Left ventricle myocardium inferior (tissue), 1 donor: Measurements from ENCODE around the gene RTEL1. TPM values are rescaled to one million over a fixed set of nuclear protein-coding genes. Genes with fewer than 3 reads are reported as not detected.
A peak's percentile ranks its signal among the peaks of the same experiment; 100 is the strongest.

Source experiments
- DNase-seq: peaks from one replicate; pipeline ENCODE4 v3.0.0-alpha.2; 2020
- H3K27ac ChIP-seq: fragments of 200-600 bp; replicated peaks from 2 replicates; pipeline ENCODE4 v1.8.0; 2021
- H3K27me3 ChIP-seq: fragments of 200-600 bp; 2 replicates; pipeline ENCODE4 v1.8.0; 2021; ENCODE audit warnings: low read depth
- H3K36me3 ChIP-seq: fragments of 200-600 bp; 2 replicates; pipeline ENCODE4 v1.8.0; 2021
- H3K4me1 ChIP-seq: fragments of 200-600 bp; 2 replicates; pipeline ENCODE4 v1.8.0; 2021
- H3K4me3 ChIP-seq: fragments of 200-600 bp; 2 replicates; pipeline ENCODE4 v1.8.0; 2021; ENCODE audit warnings: mild to moderate bottlenecking, moderate library complexity
- H3K9me3 ChIP-seq: fragments of 200-600 bp; replicated peaks from 2 replicates; pipeline ENCODE4 v1.8.0; 2021
- intact Hi-C: fragments of 100-400 bp; cut with micrococcal nuclease; formaldehyde crosslinking; loops from one replicate; pipeline ENCODE4 v1.11.0; 2022
- total RNA-seq: library from RNA; stranded (reverse); fragmentation: NEBNext Ultra II Directional; extraction: Animal tissue kit (Norgen Biotek cat#: 25700); gene quantifications from one replicate; pipeline ENCODE4 v1.2.1, GENCODE V29; 2021
- TF ChIP-seq, protein P1 (sequence below): fragments of 200-600 bp; IDR thresholded peaks from 2 replicates; pipeline ENCODE4 v1.8.0; 2021; ENCODE audit warnings: antibody characterized with exemption, mild to moderate bottlenecking, borderline replicate concordance
- donor health status: DM: no; HTN: yes; CAD: no; lungs with severe emphysema.

Gene RTEL1
- total RNA-seq, 1 donor from 2014 or later = 9.6 TPM

DNA sequence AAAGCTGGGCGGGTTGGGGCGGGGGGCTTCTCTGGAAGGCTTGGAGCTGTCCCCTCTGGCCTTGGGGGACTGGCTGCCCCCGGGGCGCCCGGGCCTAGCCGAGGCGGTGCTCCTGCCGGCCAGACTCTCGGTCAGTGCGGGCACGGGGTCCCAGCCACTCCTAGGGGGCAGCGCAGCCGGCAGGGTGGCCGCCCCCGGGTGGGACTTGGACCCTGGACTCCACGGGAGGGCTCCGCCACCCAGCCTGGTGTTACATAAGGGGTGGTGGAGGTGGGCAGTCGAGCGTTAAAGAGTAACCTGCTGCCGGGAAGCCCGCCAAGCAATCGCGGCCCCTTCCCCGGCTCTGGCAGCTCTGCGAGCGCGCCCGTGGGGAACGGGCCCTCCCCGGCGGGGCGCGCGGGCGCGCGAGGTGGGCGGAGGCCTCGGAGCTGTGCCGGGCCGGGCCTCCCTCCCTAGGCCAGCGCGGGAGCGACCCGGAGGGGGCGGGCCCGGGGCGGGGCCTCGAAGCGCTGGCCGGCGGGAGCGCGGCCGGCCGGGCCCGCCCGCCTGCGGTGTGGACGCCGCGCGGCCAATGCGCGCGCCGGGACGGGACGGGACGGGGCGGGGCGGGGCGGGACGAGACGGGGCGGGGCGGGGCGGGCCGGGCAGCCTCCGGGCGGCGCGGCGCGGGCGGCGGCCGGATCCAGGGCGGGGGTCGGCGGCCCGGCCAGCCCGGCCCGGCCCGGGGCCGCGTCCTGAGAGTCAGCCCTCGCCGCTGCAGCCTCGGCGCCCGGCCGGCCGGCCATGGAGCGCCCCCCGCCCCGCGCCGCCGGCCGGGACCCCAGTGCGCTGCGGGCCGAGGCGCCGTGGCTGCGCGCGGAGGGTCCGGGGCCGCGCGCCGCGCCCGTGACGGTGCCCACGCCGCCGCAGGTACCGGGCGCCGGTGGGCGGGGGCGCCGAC is 81.3 kb downstream of the RTEL1 start, which contains the start of gene SLC2A4RG:
TSS of gene SLC2A4RG (plus strand) at position 647 of the 940 bp plus-strand sequence. CDS start at position 784, 137 bp downstream.
- Histone ChIP-seq H3K36me3 (peaks cover 45% of the 10 kb centered on the region), H3K4me3 (peak within 1 kb of the TSS; percentile 81), H3K27me3 (no peaks in the 10 kb centered on the region), H3K27ac (peak within 1 kb of the TSS; percentile 98), H3K9me3 (no peaks in the 10 kb centered on the region), H3K4me1 (peaks cover 51% of the 10 kb centered on the region)
- intact Hi-C loops = no loop called here
- TF ChIP-seq, protein P1, sequence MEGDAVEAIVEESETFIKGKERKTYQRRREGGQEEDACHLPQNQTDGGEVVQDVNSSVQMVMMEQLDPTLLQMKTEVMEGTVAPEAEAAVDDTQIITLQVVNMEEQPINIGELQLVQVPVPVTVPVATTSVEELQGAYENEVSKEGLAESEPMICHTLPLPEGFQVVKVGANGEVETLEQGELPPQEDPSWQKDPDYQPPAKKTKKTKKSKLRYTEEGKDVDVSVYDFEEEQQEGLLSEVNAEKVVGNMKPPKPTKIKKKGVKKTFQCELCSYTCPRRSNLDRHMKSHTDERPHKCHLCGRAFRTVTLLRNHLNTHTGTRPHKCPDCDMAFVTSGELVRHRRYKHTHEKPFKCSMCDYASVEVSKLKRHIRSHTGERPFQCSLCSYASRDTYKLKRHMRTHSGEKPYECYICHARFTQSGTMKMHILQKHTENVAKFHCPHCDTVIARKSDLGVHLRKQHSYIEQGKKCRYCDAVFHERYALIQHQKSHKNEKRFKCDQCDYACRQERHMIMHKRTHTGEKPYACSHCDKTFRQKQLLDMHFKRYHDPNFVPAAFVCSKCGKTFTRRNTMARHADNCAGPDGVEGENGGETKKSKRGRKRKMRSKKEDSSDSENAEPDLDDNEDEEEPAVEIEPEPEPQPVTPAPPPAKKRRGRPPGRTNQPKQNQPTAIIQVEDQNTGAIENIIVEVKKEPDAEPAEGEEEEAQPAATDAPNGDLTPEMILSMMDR = no peak
- peak; percentile 84 for DNase-seq

DNA sequence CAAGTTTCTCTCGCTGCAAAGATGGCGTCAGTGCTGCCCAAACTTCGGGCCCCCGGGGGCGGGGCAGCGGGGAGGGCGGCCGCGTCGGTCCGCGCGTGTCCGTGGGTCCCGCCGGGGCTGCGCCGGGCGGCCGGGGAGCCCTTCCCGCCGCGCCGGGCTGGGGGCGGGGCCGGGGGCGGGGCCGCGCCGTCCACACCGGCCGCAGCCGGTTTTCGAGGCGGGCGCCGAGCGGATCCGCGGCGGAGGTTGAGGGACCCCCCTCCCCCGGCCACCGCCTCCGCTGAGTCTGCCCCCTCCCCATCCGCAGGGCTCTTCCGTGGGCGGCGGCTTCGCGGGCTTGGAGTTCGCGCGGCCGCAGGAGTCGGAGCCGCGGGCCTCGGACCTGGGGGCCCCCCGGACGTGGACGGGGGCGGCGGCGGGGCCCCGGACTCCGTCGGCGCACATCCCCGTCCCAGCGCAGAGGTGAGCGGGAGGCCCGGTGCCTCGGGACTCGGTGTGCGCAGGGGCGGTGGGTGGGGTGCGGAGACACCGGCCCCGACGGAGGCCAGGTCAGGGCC is 82.0 kb downstream of the RTEL1 start:
- Histone ChIP-seq H3K4me1 (peaks cover 51% of the 10 kb centered on the region), H3K36me3 (peaks cover 45% of the 10 kb centered on the region)
- intact Hi-C loops = no loop called here

DNA sequence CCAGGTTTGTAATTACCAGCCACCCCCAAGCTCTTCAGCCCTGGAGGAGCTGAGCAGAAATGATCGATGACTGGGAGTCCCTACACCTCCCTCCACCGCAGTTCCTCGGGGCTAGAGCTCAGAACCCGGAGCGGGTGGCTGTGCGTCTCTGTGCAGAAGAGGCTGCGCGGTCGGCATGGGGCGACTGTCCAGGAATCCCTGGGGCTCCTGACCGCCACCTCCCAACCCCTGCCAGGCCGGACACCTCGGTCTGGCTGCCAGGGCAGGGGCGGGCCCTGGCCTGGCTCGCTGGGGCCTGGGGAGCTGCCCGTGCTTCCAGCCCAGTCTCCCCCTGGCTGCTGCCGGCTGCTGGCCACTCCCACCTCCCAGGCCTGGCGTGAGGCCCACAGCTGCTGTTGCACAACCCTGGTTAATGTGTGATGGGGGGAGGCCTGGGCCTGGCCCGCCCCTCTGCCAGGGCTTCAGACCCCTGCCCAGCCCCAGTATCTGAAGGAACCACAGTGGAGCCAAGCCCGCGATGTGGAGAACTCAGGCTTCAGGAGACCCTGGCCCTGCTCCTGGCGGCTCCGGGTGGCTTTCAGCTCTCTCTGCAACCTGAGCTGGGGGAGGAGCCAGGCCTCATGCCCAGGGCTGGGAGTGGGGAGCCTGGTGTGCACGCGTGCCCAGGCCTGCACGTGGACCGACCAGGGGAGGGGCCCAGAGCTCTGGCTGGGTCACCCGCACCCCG is 82.7 kb downstream of the RTEL1 start:
- no peaks in the 10 kb centered on the region for H3K9me3 ChIP-seq
- peaks cover 45% of the 10 kb centered on the region for H3K36me3 ChIP-seq
- intact Hi-C loops = no loop called here
- TF ChIP-seq, protein P1 = peak; percentile 60
- H3K27ac ChIP-seq = peak overlapping the region; percentile 94
- peak; percentile 95 for DNase-seq
- no peaks in the 10 kb centered on the region for H3K27me3 ChIP-seq
- peaks cover 51% of the 10 kb centered on the region for H3K4me1 ChIP-seq
- peak overlapping the region; percentile 81 for H3K4me3 ChIP-seq

More for the DNA sequence above, 82.0 kb downstream of the RTEL1 start:
- Histone ChIP-seq H3K9me3 (no peaks in the 10 kb centered on the region), H3K27ac (peak overlapping the region; percentile 94), H3K4me3 (peak overlapping the region; percentile 81), H3K27me3 (no peaks in the 10 kb centered on the region)
- peak; percentile 55 for DNase-seq
- TF ChIP-seq, protein P1 = no peak

DNA sequence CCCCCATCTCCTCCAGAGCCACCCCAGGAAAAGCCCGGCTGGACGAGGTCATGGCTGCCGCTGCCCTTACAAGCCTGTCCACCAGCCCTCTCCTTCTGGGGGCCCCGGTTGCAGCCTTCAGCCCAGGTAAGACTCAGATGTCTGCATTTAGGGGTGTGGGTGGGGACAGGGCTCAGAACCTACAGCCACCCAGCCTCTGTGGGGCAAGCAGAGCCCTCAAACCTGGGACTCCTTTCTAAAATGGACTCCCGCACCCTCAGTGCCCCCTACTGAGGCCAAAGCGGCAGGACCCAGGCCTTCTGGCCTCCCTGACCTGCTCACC is 83.2 kb downstream of the RTEL1 start:
- intact Hi-C loops = no loop called here
- Histone ChIP-seq H3K9me3 (no peaks in the 10 kb centered on the region), H3K4me1 (peaks cover 51% of the 10 kb centered on the region), H3K27me3 (no peaks in the 10 kb centered on the region), H3K4me3 (peak overlapping the region; percentile 81), H3K27ac (peak overlapping the region; percentile 94), H3K36me3 (peaks cover 45% of the 10 kb centered on the region)
- DNase-seq = no peak
- TF ChIP-seq, protein P1 = no peak

DNA sequence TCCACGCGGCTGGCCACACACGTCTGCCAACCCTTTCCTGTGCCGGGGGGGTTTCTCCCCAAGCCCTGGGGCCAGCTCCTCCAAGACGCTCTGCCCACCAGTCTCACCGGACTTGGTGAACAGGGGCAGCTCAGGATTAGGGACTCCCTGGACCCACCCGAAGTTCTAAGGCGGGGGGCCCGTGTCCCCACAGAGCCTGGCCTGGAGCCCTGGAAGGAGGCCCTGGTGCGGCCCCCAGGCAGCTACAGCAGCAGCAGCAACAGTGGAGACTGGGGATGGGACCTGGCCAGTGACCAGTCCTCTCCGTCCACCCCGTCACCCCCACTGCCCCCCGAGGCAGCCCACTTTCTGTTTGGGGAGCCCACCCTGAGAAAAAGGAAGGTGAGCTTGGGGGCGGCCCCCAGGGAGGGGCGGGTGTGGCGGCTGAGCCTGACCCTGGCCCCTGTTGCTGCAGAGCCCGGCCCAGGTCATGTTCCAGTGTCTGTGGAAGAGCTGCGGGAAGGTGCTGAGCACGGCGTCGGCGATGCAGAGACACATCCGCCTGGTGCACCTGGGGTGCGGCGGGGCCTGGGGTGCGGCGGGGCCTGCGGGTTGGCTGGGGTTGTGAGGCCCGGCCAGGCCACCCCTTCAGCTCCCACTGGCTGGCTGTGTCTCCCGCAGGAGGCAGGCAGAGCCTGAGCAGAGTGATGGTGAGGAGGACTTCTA is 83.7 kb downstream of the RTEL1 start:
- TF ChIP-seq, protein P1 = no peak
- peaks cover 51% of the 10 kb centered on the region for H3K4me1 ChIP-seq
- no peaks in the 10 kb centered on the region for H3K9me3 ChIP-seq
- H3K36me3 ChIP-seq = peaks cover 49% of the 10 kb centered on the region
- peak overlapping the region; percentile 81 for H3K4me3 ChIP-seq
- no peaks in the 10 kb centered on the region for H3K27me3 ChIP-seq
- H3K27ac ChIP-seq = peak overlapping the region; percentile 94
- DNase-seq = no peak
- intact Hi-C loops = no loop called here
